Medulla oblongata (tissue), 1 donor: ENCODE results near the gene ATP5MC2.
"Not testable (repeated sequence)": the region's sequence is repeated elsewhere in the genome, so short reads cannot be mapped to it uniquely, and the experiment has no call there.

Experiments
- DNase-seq: peaks from one replicate; pipeline ENCODE4 v3.0.0-alpha.2; 2015; ENCODE audit errors: extremely low spot score

The ATP5MC2 gene

DNA sequence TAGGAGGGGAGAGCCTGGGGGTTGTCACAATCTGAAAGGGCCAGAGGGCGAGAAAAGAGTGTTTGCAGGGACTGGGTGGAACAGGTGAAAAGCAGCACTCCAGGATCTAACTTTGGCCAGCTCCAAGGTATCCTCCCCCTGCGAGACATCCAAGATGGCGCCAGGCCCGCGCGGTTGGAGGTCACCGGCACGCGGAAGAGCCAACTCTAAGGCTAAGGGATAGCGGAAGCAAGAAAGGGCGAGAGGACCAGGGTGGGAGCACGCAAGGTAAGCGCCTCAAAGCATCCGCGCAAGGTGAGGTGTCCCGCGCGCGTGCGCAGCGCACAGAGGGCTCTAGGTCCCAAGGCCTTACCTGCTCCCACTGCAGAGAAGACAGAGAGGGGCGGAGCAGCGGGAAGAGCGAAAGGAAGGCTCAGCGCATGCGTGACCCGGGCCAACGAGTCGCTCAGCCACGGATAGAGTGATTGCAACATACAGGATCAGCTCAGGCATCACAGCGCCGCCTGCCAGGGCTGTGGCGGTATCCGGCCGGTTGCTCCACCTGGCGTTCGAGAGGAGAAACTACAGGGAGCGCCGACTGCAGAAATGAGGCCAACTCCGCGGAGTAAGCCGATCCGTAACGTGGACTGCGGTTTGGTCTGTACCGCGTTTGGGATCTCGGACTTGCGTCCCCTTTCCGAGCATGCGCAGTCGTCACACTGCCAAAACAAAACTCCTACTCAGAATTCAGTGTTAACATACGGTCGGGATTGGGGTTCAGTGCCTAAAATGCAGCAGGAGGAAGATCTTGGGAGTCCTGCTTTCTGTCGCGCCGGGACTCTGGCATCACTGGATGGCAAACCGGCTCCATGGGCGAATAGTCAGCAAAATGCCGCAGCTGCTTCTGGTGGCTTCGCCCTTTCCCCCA is at the start of gene ATP5MC2:
Gene ATP5MC2 (minus strand): TSS at position 383 of the 907 bp plus-strand sequence. CDS start 3,469 bp downstream, outside the sequence.
- peak; percentile 99 for DNase-seq

DNA sequence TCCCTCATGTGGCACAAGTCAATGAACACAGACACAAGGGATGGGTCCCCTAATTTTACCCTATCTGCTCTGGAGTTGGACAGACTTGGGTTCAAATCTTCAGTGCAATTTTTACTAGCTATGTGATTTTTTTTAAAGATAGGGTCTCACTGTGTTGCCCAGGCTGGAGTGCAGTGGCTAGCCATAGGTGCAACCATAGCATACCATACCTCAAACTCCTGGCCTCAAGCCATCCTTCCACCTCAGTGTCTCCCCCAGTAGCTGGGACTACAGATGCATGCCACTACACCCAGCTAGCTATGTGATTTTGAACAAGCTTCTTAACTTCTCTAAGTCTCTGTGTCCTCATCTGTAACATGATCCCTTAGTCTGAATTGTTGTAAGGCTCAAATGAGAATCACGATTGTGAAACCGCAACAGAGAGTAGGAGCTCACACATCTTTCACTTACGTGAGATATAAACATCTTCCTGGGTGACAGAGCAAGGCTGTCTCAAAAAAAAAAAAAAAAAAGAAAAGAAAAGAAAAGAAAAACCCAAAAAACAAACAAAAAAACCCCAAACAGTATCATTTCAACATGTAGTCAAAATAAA is 46.7 kb upstream of the ATP5MC2 start:
- DNase-seq = no peak

GRCh38 chr12:53720946-53721345 is 45.1 kb upstream of the ATP5MC2 start:
- DNase-seq = no peak

GRCh38 chr12:53719649-53720048 is 43.8 kb upstream of the ATP5MC2 start:
- no peak for DNase-seq

GRCh38 chr12:53718567-53718966 is 42.7 kb upstream of the ATP5MC2 start:
- not testable (repeated sequence) for DNase-seq

DNA sequence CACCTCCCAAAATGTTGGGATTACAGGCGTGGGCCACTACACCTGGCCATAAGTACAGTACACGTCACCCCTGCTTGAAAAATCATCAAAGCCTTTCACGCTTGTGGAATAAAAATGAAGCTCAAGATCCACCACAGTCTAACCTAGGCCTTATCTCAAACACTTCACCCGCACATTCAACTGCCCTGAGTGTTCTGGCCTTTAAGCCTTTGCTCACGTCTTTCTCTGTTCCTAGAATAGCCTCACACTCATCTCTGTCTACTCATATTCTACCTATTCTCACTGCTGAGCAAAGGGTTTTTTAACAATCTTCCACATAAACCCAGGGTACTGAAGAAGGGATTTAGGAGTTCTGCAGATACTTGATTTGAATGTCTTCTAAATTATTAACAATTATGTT is 41.4 kb upstream of the ATP5MC2 start:
- no peak for DNase-seq

- no peak for DNase-seq
Measured at GRCh38 chr12:53714004-53714403, 38.1 kb upstream of the ATP5MC2 start.

DNA sequence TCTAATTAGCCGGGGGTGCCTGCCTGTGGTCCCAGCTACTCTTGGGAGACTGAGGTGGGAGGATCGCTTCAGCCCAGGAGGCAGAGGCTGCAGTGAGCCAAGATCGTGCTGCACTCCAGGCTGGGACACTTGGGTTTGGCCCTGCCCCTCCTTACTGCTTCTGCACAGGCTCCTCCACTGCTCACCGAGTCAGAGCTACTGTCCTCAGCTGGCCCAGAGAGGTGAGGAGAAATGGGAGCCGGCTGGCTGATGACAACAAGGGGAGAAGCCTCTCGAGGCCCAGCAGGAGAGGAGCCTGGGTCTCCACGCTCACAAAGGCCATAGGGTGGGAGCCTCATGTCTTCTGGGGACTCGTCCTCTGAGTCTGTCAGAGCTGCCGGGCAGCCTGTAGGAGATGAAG is 37.6 kb upstream of the ATP5MC2 start:
- DNase-seq = no peak

GRCh38 chr12:53712059-53712643 is 36.3 kb upstream of the ATP5MC2 start:
- no peak for DNase-seq

GRCh38 chr12:53710091-53710490 is 34.2 kb upstream of the ATP5MC2 start:
- no peak for DNase-seq

DNA sequence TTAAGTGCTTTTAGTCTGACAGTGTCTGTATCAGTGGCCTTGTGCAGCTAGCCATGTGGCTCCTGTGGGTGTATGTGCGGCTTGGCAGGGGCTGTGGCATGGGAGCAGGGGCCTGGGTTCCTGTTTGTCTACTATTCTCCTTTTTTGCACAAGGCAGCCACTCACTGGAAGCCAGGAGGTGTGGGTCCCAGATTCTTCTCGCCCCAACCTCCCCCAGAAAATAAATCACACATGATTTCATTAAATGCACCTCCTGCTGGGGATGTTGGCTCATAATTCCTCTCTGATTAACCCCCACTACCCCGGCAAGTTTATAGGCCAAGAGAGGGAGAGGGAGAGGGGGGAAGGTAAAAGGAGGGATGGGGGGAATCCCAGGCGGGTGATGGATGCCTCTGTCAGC is 33.8 kb upstream of the ATP5MC2 start:
- DNase-seq = no peak

GRCh38 chr12:53706080-53706479 is 30.2 kb upstream of the ATP5MC2 start:
- DNase-seq = no peak

- no peak for DNase-seq
Measured at GRCh38 chr12:53703756-53704155, 27.9 kb upstream of the ATP5MC2 start.

DNA sequence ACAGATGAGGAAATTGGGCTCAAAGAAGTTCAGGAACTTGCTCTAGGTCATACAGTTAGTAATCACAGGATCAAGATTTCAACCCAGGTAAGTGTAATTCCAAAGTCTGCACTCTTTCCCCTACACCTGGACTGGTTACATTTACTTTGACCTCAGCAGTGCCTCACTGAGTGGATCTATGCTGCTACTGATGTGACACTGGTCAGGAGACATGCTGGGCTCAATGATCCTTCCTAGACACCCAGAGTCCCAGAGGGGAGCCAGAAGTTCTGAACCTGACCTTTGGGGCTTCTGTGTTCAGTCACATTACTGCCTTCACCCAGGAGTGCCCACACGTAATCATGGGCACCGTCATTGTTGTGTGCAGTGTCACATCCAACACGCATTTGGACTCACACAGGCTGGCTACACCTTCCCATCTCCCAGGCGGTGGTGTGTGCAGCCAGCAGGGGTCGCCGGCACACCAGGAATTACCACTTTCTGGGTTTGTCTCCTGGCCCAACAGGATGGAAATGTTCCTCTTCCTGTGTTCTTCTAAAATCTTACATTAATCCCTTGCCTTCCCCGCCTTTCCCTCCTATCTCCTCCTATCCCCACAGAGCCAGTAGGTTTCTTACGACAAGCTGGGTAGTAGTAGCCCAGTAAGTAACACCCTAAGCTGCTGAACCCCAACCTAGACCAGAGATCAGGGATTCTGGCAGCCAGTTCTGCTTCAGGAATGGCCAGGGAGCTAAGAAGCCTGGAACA is 25.8 kb upstream of the ATP5MC2 start:
- peak; percentile 81 for DNase-seq

- no peak for DNase-seq
Measured at GRCh38 chr12:53700567-53700966, 24.7 kb upstream of the ATP5MC2 start.

GRCh38 chr12:53699678-53700025 is 23.8 kb upstream of the ATP5MC2 start:
- DNase-seq = no peak

DNA sequence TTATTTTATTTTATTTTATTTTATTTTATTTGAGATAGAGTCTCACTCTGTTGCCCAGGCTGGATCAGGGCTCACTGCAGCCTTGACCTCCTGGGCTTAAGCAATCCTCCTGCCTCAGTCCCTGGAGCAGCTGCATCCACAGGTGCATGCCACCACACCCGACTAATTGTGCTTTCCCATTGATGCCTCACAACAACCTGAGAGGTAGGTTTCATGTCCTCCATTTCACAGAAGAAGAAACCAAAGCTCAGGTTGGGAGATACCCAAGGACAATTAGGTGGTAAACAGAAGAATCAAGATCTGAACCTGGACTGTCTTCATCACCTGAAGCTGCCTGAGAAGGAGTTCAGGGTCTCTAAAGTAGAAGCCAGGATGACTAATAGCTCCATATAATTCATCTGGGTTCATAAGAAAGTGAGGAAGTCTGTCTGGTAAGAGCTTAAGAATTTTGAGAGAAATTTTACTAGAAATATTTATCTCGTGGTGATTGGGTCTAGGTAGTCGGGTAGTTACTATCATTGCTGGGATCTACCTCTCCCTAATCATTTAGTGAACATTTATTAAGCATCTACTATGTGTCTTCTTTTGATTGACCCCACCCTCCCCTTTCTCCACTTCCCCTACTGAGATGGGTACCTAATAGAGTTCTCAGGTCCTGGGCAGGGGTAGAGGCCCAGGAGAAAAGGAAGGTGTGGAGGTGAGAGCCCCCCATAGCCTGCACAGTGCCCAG is 23.2 kb upstream of the ATP5MC2 start:
- no peak for DNase-seq

- no peak for DNase-seq
Measured at GRCh38 chr12:53696655-53697331, 20.9 kb upstream of the ATP5MC2 start.

DNA sequence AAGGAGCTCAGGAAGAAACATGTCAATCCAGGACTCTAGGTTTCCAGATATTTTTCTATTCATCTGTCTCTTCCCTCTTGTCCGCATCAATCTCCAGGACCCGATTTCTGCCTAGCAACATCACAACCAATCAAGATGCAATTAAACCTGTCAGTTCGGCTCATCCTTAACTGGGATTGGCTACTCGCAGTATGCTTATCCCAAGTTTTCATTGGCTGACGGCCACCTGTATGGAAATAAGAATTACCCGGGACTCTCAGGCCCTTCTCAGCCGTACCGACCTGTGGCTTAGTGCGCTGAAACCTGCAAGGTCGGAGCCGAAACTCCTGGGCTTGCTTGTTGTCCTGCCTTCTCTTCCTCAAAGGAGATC is 20.4 kb upstream of the ATP5MC2 start:
- peak; percentile 96 for DNase-seq

- DNase-seq = no peak
Measured at GRCh38 chr12:53695152-53696145, 19.6 kb upstream of the ATP5MC2 start.
